RPMI8226 (cell line): ENCODE measurements around the gene TMEM140.
"Not testable (repeated sequence)": the region's sequence is repeated elsewhere in the genome, so short reads cannot be mapped to it uniquely, and the experiment has no call there.

ENCODE experiments used
- DNase-seq: peaks from one replicate; pipeline ENCODE4 v3.0.0-alpha.2; 2015

TMEM140 gene

GRCh38 chr7:135159359-135160085 lies 11.7 kb downstream of the TMEM140 start:
- DNase-seq = no peak

- peak; percentile 69 for DNase-seq
Observed at GRCh38 chr7:135160098-135160857, 12.4 kb downstream of the TMEM140 start.

- DNase-seq = peak; percentile 88
Observed at GRCh38 chr7:135160858-135161653, 13.2 kb downstream of the TMEM140 start.

- peak; percentile 31 for DNase-seq
Observed at GRCh38 chr7:135161669-135162068, 13.8 kb downstream of the TMEM140 start.

GRCh38 chr7:135162382-135163001 lies 14.6 kb downstream of the TMEM140 start:
- DNase-seq = no peak

GRCh38 chr7:135164357-135165061 lies 16.6 kb downstream of the TMEM140 start:
- no peak for DNase-seq

GRCh38 chr7:135165862-135166261 lies 18.0 kb downstream of the TMEM140 start:
- no peak for DNase-seq

GRCh38 chr7:135166338-135166990 lies 18.6 kb downstream of the TMEM140 start:
- no peak for DNase-seq

- DNase-seq = no peak
Observed at GRCh38 chr7:135167365-135167917, 19.6 kb downstream of the TMEM140 start.

- no peak for DNase-seq
Observed at GRCh38 chr7:135168001-135168400, 20.1 kb downstream of the TMEM140 start.

GRCh38 chr7:135168489-135169140 lies 20.7 kb downstream of the TMEM140 start:
- no peak for DNase-seq

- DNase-seq = peak; percentile 86
Observed at GRCh38 chr7:135169141-135169963, 21.5 kb downstream of the TMEM140 start.

- peak; percentile 68 for DNase-seq
Observed at GRCh38 chr7:135169964-135170273, 22.0 kb downstream of the TMEM140 start.

GRCh38 chr7:135170274-135170997 lies 22.6 kb downstream of the TMEM140 start, which contains the start of gene CYREN:
Gene CYREN, minus strand, starts transcription at chr7:135170707. Its CDS starts 1,785 bp downstream, at chr7:135168922.
- peak; percentile 99 for DNase-seq

- DNase-seq = peak; percentile 38
Observed at GRCh38 chr7:135170998-135171481, 23.2 kb downstream of the TMEM140 start.

GRCh38 chr7:135171581-135172291 lies 23.9 kb downstream of the TMEM140 start:
- DNase-seq = peak; percentile 51

- not testable (repeated sequence) for DNase-seq
Observed at GRCh38 chr7:135173916-135174315, 26.0 kb downstream of the TMEM140 start.

- DNase-seq = no peak
Observed at GRCh38 chr7:135174941-135175340, 27.1 kb downstream of the TMEM140 start.
